A549 (cell line): ENCODE results near the gene CPT1A.

Experiments
- CEBPB ChIP-seq, 2 experiments: fragments of >200 bp in 1 of 2; sonication (Bioruptor Twin) in 1 of 2; formaldehyde crosslinking in 1 of 2; IDR thresholded peaks; 2 replicates each; pipeline ENCODE4 v1.6.1; 2012 to 2016
- EP300 ChIP-seq, 2 experiments: fragments of >200 bp; sonication (Bioruptor Twin); formaldehyde crosslinking; IDR thresholded peaks; 2 replicates in 1 of 2; 3 replicates in 1 of 2; pipeline ENCODE4 v1.6.1; 2016 to 2017
- HDAC2 ChIP-seq: fragments of 200-600 bp; sonication (generic); IDR thresholded peaks from 2 replicates; pipeline ENCODE4 v1.6.1; 2016
- HOXB5 ChIP-seq: fragments of 250-450 bp; sonication (Bioruptor Pico); IDR thresholded peaks from 2 replicates; pipeline ENCODE4 v1.5.0; 2020; ENCODE audit warnings: mild to moderate bottlenecking, moderate library complexity
- MAFK ChIP-seq: fragments of 450-650 bp; IDR thresholded peaks from 2 replicates; pipeline ENCODE4 v1.6.1; 2014; ENCODE audit not compliant: partially characterized antibody
- MAX ChIP-seq: IDR thresholded peaks from 2 replicates; pipeline ENCODE4 v1.6.1; 2012
- MYC ChIP-seq: IDR thresholded peaks from 2 replicates; pipeline ENCODE4 v1.6.1; 2012; ENCODE audit warnings: mild to moderate bottlenecking, inconsistent platforms, low read length, improper control_type of control experiment, borderline replicate concordance
- NR3C1 ChIP-seq: fragments of >200 bp; sonication (Bioruptor Twin); formaldehyde crosslinking; IDR thresholded peaks from 3 replicates; pipeline ENCODE4 v1.6.1; 2017
- POLR2A ChIP-seq: IDR thresholded peaks from 2 replicates; pipeline ENCODE4 v1.6.1; 2012; ENCODE audit warnings: mild to moderate bottlenecking, low read length
- RAD21 ChIP-seq, 2 experiments: fragments of >200 bp in 1 of 2; sonication (Bioruptor Twin) in 1 of 2; formaldehyde crosslinking in 1 of 2; IDR thresholded peaks in 1 of 2; conservative IDR thresholded peaks in 1 of 2; 2 replicates in 1 of 2; 3 replicates in 1 of 2; pipeline ENCODE4 v1.6.1; 2012 to 2018; ENCODE audit warnings: inconsistent platforms in 1 of 2
- RARB ChIP-seq: fragments of 250-450 bp; sonication (Bioruptor Pico); IDR thresholded peaks from 2 replicates; pipeline ENCODE4 v1.8.0; 2021; ENCODE audit warnings: mild to moderate bottlenecking, moderate library complexity
- TF ChIP-seq, protein P1 (sequence below): fragments of >200 bp; sonication (Bioruptor Twin); formaldehyde crosslinking; IDR thresholded peaks from 3 replicates; pipeline ENCODE4 v1.5.1; 2016
- TF ChIP-seq, protein P2 (sequence below): fragments of 200-600 bp; sonication (generic); IDR thresholded peaks from 2 replicates; pipeline ENCODE4 v1.6.1; 2016; ENCODE audit warnings: antibody characterized with exemption, mild to moderate bottlenecking, moderate library complexity
- TF ChIP-seq, protein P3 (sequence below): fragments of 450-650 bp; IDR thresholded peaks from 2 replicates; pipeline ENCODE4 v1.6.1; 2014; ENCODE audit warnings: antibody characterized with exemption

DNA sequence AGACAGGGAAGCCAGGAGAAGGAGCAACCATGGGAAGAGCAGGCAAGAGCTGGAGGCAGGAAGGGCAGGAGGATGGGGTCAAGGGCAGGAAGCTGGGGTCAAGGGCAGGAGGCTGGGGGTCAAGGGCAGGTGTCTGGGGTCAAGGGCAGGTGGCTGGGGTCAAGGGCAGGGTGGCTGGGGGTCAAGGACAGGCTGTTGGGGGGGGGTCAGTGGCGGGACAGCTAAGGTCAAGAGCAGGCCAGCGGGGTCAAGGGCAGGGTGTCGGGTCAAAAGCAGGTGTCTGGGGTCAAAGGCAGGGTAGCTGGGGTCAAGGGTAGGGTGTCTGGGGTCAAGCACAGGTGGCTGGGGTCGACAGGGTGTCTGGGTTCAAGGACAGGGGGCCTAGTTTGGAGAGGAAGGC, 24.2 kb downstream of the CPT1A start:
- TF ChIP-seq, protein P1, sequence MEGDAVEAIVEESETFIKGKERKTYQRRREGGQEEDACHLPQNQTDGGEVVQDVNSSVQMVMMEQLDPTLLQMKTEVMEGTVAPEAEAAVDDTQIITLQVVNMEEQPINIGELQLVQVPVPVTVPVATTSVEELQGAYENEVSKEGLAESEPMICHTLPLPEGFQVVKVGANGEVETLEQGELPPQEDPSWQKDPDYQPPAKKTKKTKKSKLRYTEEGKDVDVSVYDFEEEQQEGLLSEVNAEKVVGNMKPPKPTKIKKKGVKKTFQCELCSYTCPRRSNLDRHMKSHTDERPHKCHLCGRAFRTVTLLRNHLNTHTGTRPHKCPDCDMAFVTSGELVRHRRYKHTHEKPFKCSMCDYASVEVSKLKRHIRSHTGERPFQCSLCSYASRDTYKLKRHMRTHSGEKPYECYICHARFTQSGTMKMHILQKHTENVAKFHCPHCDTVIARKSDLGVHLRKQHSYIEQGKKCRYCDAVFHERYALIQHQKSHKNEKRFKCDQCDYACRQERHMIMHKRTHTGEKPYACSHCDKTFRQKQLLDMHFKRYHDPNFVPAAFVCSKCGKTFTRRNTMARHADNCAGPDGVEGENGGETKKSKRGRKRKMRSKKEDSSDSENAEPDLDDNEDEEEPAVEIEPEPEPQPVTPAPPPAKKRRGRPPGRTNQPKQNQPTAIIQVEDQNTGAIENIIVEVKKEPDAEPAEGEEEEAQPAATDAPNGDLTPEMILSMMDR = no peak
- TF ChIP-seq HDAC2 (no peak), CEBPB (IDR thresholded peaks at IDR 0.05) (no peak), POLR2A (no peak), RARB (CRISPR knock-in tag) (no peak), MAX (no peak), MAFK (no peak), EP300 (IDR thresholded peaks at IDR 0.05) (no peak), MYC (no peak), HOXB5 (CRISPR knock-in tag) (no peak), NR3C1 (no peak), RAD21 (conservative IDR thresholded peaks at IDR 0.05 in 1 of 2, IDR thresholded peaks at IDR 0.05 in 1 of 2) (no peak)
- TF ChIP-seq, protein P2, sequence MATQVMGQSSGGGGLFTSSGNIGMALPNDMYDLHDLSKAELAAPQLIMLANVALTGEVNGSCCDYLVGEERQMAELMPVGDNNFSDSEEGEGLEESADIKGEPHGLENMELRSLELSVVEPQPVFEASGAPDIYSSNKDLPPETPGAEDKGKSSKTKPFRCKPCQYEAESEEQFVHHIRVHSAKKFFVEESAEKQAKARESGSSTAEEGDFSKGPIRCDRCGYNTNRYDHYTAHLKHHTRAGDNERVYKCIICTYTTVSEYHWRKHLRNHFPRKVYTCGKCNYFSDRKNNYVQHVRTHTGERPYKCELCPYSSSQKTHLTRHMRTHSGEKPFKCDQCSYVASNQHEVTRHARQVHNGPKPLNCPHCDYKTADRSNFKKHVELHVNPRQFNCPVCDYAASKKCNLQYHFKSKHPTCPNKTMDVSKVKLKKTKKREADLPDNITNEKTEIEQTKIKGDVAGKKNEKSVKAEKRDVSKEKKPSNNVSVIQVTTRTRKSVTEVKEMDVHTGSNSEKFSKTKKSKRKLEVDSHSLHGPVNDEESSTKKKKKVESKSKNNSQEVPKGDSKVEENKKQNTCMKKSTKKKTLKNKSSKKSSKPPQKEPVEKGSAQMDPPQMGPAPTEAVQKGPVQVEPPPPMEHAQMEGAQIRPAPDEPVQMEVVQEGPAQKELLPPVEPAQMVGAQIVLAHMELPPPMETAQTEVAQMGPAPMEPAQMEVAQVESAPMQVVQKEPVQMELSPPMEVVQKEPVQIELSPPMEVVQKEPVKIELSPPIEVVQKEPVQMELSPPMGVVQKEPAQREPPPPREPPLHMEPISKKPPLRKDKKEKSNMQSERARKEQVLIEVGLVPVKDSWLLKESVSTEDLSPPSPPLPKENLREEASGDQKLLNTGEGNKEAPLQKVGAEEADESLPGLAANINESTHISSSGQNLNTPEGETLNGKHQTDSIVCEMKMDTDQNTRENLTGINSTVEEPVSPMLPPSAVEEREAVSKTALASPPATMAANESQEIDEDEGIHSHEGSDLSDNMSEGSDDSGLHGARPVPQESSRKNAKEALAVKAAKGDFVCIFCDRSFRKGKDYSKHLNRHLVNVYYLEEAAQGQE = no peak
- TF ChIP-seq, protein P3, sequence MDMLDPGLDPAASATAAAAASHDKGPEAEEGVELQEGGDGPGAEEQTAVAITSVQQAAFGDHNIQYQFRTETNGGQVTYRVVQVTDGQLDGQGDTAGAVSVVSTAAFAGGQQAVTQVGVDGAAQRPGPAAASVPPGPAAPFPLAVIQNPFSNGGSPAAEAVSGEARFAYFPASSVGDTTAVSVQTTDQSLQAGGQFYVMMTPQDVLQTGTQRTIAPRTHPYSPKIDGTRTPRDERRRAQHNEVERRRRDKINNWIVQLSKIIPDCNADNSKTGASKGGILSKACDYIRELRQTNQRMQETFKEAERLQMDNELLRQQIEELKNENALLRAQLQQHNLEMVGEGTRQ = no peak
